K562 (cell line): ENCODE measurements around the gene GPR108. TPM values are rescaled to one million over a fixed set of nuclear protein-coding genes. Genes with fewer than 3 reads are reported as not detected.

Source experiments
- REST ChIP-seq, 2 experiments: fragments of 450-650 bp; formaldehyde crosslinking in 1 of 2; IDR thresholded peaks; 2 replicates each; pipeline versions ENCODE4 v1.4.0 to v1.6.1; 2014 to 2020; ENCODE audit warnings: mild to moderate bottlenecking in 2 of 2, borderline replicate concordance in 1 of 2, low read depth in 1 of 2
- polyA plus RNA-seq, 8 experiments: library from polyadenylated mRNA; depleted of rRNA in 4 of 8; stranded (reverse) in 5 of 8; unstranded in 3 of 8; fragments of >200 nt; fragmentation: Nextera tagmentation in 2 of 8; fragmentation: Illumina TruSeq in 1 of 8; extraction: Ambion mirVana in 2 of 8; extraction: Trizol in 1 of 8; gene quantifications; 2 replicates each; pipeline versions ENCODE4 v1.2.1 to v1.2.3, GENCODE V29; 2011 to 2014; ENCODE audit warnings: inconsistent platforms in 1 of 8, missing spikeins in 1 of 8
- total RNA-seq, 7 experiments: library from RNA; depleted of rRNA in 6 of 7; stranded (reverse); fragments of >200 nt in 6 of 7; fragmentation: Illumina TruSeq in 2 of 7; extraction: Trizol in 2 of 7; gene quantifications; 2 replicates each; pipeline versions ENCODE4 v1.2.1 to v1.2.3, GENCODE V29; 2011 to 2021; ENCODE audit warnings: low replicate concordance in 1 of 7

GPR108 gene
- total and polyA plus RNA-seq, 9 of the 15 experiments (the other 6 are each of a cell fraction or from before 2014, with no cell fraction given): 2.4 to 33.2 (median 24.4) TPM

- TF ChIP-seq REST (IDR thresholded peaks at IDR 0.05; ENCODE audit: borderline replicate concordance) (peak; percentile 52), REST (CRISPR knock-in tag; IDR thresholded peaks at IDR 0.05; ENCODE audit: low read depth) (no peak)
- TF ChIP-seq, all 486 proteins: peak for 11
These were observed 16.8 kb downstream of the GPR108 start, which contains the start of gene C3 (continued) for GRCh38 chr19:6720369-6721137.
